ENCODE results near the gene PHF2. TPM values are rescaled to one million over a fixed set of nuclear protein-coding genes. Genes with fewer than 3 reads are reported as not detected.

Gene PHF2
- total RNA-seq, 1 experiment from 2014 or later = 10.3 TPM

DNA sequence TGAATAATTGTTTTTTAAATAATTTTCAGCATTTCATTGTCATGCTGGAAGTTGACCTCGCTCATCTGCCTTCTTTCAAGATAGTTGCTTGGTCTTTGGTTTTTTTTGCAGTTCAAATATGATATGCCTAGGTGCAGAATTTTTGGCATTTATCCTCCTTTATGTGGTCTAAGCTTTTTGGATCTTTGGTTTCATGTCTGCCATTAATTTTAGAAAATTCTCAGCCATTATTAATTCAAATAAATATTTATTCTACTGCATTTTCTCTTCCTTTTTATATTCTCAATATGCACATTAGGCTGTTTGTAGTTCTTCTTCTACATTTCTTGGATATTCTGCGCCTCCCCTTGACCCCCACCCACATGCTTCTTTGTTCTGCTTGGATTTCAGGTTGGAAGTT, 63.6 kb downstream of the PHF2 start:
- H3K27me3 Mint-ChIP-seq (ENCODE audit: insufficient read depth, unreplicated experiment) = no peaks in the 10 kb centered on the region
- H3K4me3 Mint-ChIP-seq (ENCODE audit: unreplicated experiment) = no peak overlapping the region
- Histone ChIP-seq H3K4me1 (no peaks in the 10 kb centered on the region), H3K9me3 (no peaks in the 10 kb centered on the region), H3K36me3 (ENCODE audit: control insufficient read depth, insufficient read depth, low read length) (no peaks in the 10 kb centered on the region), H3K27me3 (replicated peaks; ENCODE audit: control insufficient read depth, insufficient read depth, low read length) (no peaks in the 10 kb centered on the region), H3K4me3 (ENCODE audit: low read depth, low read length) (no peak overlapping the region)
- no peak for DNase-seq
- CTCF ChIA-PET = no interaction called here
- no peaks in the 10 kb centered on the region for H3K4me1 Mint-ChIP-seq (ENCODE audit: low read depth, unreplicated experiment)
- H3K36me3 Mint-ChIP-seq (ENCODE audit: insufficient read depth, unreplicated experiment) = peaks cover 18% of the 10 kb centered on the region
- H3K9me3 Mint-ChIP-seq (ENCODE audit: unreplicated experiment) = no peaks in the 10 kb centered on the region
- no peak for TF ChIP-seq CTCF (IDR thresholded peaks at IDR 0.05; ENCODE audit: insufficient read depth in 1 of 2, low read depth in 1 of 2, low read length in 1 of 2, severe bottlenecking in 1 of 2, unreplicated experiment in 1 of 2)
- BruUV-seq (replicated peaks) = no TSS peak
- H3K27ac Mint-ChIP-seq (ENCODE audit: unreplicated experiment) = no peak overlapping the region
- POLR2A ChIA-PET = no interaction called here
- intact Hi-C loops (cut with micrococcal nuclease; ENCODE audit: unreplicated experiment) = no loop called here

DNA sequence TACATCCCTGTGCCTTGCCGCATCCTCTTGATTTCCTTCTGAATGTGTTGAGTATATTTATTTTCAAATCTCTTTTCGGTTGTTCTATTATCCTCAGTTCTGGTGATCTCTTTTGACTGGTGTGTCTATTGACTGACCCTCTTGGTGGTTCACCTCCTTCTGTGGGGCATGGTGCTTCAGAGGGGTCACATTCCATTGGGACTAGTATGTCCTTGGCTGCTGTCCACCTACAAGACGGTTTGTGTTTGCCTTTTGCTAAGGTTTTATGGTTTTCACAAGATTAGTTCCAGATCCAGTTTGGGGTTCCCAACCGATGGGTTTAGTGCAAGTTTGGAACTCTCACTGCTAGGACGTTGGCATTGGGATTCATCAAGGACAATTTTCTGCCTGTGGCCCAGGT, 66.6 kb downstream of the PHF2 start:
- Histone ChIP-seq H3K27me3 (replicated peaks; ENCODE audit: control insufficient read depth, insufficient read depth, low read length) (no peaks in the 10 kb centered on the region), H3K36me3 (ENCODE audit: control insufficient read depth, insufficient read depth, low read length) (no peaks in the 10 kb centered on the region), H3K4me3 (ENCODE audit: low read depth, low read length) (no peak overlapping the region), H3K9me3 (no peaks in the 10 kb centered on the region), H3K4me1 (no peaks in the 10 kb centered on the region)
- Mint-ChIP-seq H3K36me3 (ENCODE audit: insufficient read depth, unreplicated experiment) (peaks cover 6% of the 10 kb centered on the region), H3K27ac (ENCODE audit: unreplicated experiment) (no peak overlapping the region), H3K4me3 (ENCODE audit: unreplicated experiment) (no peak overlapping the region), H3K27me3 (ENCODE audit: insufficient read depth, unreplicated experiment) (no peaks in the 10 kb centered on the region), H3K9me3 (ENCODE audit: unreplicated experiment) (no peaks in the 10 kb centered on the region), H3K4me1 (ENCODE audit: low read depth, unreplicated experiment) (no peaks in the 10 kb centered on the region)
- CTCF ChIA-PET = no interaction called here
- BruUV-seq (replicated peaks) = no TSS peak
- POLR2A ChIA-PET = no interaction called here
- TF ChIP-seq CTCF (IDR thresholded peaks at IDR 0.05; ENCODE audit: insufficient read depth in 1 of 2, low read depth in 1 of 2, low read length in 1 of 2, severe bottlenecking in 1 of 2, unreplicated experiment in 1 of 2) = no peak
- intact Hi-C loops (cut with micrococcal nuclease; ENCODE audit: unreplicated experiment) = no loop called here
- no peak for DNase-seq

- intact Hi-C loops (cut with micrococcal nuclease; ENCODE audit: unreplicated experiment) = no loop called here
- H3K36me3 Mint-ChIP-seq (ENCODE audit: insufficient read depth, unreplicated experiment) = peaks cover 6% of the 10 kb centered on the region
- Histone ChIP-seq H3K4me3 (ENCODE audit: low read depth, low read length) (no peak overlapping the region), H3K4me1 (no peaks in the 10 kb centered on the region), H3K27me3 (replicated peaks; ENCODE audit: control insufficient read depth, insufficient read depth, low read length) (no peaks in the 10 kb centered on the region), H3K9me3 (no peaks in the 10 kb centered on the region), H3K36me3 (ENCODE audit: control insufficient read depth, insufficient read depth, low read length) (no peaks in the 10 kb centered on the region)
- BruUV-seq (replicated peaks) = no TSS peak
- H3K4me3 Mint-ChIP-seq (ENCODE audit: unreplicated experiment) = no peak overlapping the region
- ChIA-PET POLR2A (no interaction called here), CTCF (no interaction called here)
- H3K27ac Mint-ChIP-seq (ENCODE audit: unreplicated experiment) = no peak overlapping the region
- no peak for DNase-seq
- no peak for TF ChIP-seq CTCF (IDR thresholded peaks at IDR 0.05; ENCODE audit: insufficient read depth in 1 of 2, low read depth in 1 of 2, low read length in 1 of 2, severe bottlenecking in 1 of 2, unreplicated experiment in 1 of 2)
- no peaks in the 10 kb centered on the region for H3K27me3 Mint-ChIP-seq (ENCODE audit: insufficient read depth, unreplicated experiment)
- no peaks in the 10 kb centered on the region for H3K9me3 Mint-ChIP-seq (ENCODE audit: unreplicated experiment)
- no peaks in the 10 kb centered on the region for H3K4me1 Mint-ChIP-seq (ENCODE audit: low read depth, unreplicated experiment)
These were observed 68.2 kb downstream of the PHF2 start for GRCh38 chr9:93644397-93645088.
